HEK293T (cell line): Measurements from ENCODE around the gene NEURL1.

ENCODE experiments used
- CTCF ChIA-PET: fragments of 350-600 bp; formaldehyde crosslinking; extraction: SDS; loops from one replicate; lab custom pipeline; 2021; ENCODE audit warnings: antibody characterized with exemption, inconsistent platforms; lab: Yijun Ruan, JAX
- POLR2A ChIA-PET: fragments of 350-600 bp; formaldehyde crosslinking; extraction: SDS; loops from one replicate; lab custom pipeline; 2020; ENCODE audit warnings: antibody characterized with exemption, inconsistent platforms; lab: Yijun Ruan, JAX
- DNase-seq: peaks from one replicate; pipeline ENCODE4 v3.0.0; 2012; ENCODE audit warnings: mixed read lengths; ENCODE audit errors: extremely low spot score
- ARNT ChIP-seq: fragments of 450-650 bp; IDR thresholded peaks from 2 replicates; pipeline ENCODE4 v1.6.1; 2017; ENCODE audit warnings: mild to moderate bottlenecking
- BHLHE40 ChIP-seq: fragments of 450-650 bp; IDR thresholded peaks from 2 replicates; pipeline ENCODE4 v1.6.1; 2016; ENCODE audit warnings: mild to moderate bottlenecking, moderate library complexity, borderline replicate concordance
- CTBP1 ChIP-seq: fragments of 450-650 bp; IDR thresholded peaks from 2 replicates; pipeline ENCODE4 v1.6.1; 2016; ENCODE audit warnings: borderline replicate concordance
- ELF4 ChIP-seq: fragments of 450-650 bp; IDR thresholded peaks from 2 replicates; pipeline ENCODE4 v1.6.1; 2017; ENCODE audit warnings: antibody characterized with exemption
- FOXA1 ChIP-seq: fragments of 450-650 bp; IDR thresholded peaks from 2 replicates; pipeline ENCODE4 v1.6.1; 2016; ENCODE audit warnings: mild to moderate bottlenecking
- FOXK2 ChIP-seq: fragments of 450-650 bp; IDR thresholded peaks from 2 replicates; pipeline ENCODE4 v1.6.1; 2016; ENCODE audit warnings: mild to moderate bottlenecking
- FOXM1 ChIP-seq: fragments of 450-650 bp; IDR thresholded peaks from 2 replicates; pipeline ENCODE4 v1.6.1; 2017; ENCODE audit warnings: mild to moderate bottlenecking, borderline replicate concordance
- HDGF ChIP-seq: fragments of 450-650 bp; IDR thresholded peaks from 2 replicates; pipeline ENCODE4 v1.6.1; 2017; ENCODE audit warnings: antibody characterized with exemption, borderline replicate concordance
- L3MBTL2 ChIP-seq: fragments of 450-650 bp; conservative IDR thresholded peaks from 2 replicates; pipeline ENCODE4 v1.6.1; 2016; ENCODE audit warnings: mild to moderate bottlenecking
- LEF1 ChIP-seq: fragments of 450-650 bp; IDR thresholded peaks from 2 replicates; pipeline ENCODE4 v1.6.1; 2017; ENCODE audit warnings: mild to moderate bottlenecking, borderline replicate concordance
- NFRKB ChIP-seq: fragments of 450-650 bp; IDR thresholded peaks from 2 replicates; pipeline ENCODE4 v1.6.1; 2016; ENCODE audit warnings: mild to moderate bottlenecking, moderate library complexity
- SP1 ChIP-seq: fragments of 450-650 bp; IDR thresholded peaks from 2 replicates; pipeline ENCODE4 v1.6.1; 2017
- SUZ12 ChIP-seq: fragments of 450-650 bp; IDR thresholded peaks from 2 replicates; pipeline ENCODE4 v1.6.1; 2016; ENCODE audit warnings: mild to moderate bottlenecking
- TARDBP ChIP-seq: fragments of 450-650 bp; IDR thresholded peaks from 2 replicates; pipeline ENCODE4 v1.6.1; 2016
- ZNF384 ChIP-seq: fragments of 450-650 bp; IDR thresholded peaks from 2 replicates; pipeline ENCODE4 v1.6.1; 2016
- TF ChIP-seq, protein P1 (sequence below): fragments of 450-650 bp; IDR thresholded peaks from 2 replicates; pipeline ENCODE4 v1.6.1; 2016

Gene NEURL1

DNA sequence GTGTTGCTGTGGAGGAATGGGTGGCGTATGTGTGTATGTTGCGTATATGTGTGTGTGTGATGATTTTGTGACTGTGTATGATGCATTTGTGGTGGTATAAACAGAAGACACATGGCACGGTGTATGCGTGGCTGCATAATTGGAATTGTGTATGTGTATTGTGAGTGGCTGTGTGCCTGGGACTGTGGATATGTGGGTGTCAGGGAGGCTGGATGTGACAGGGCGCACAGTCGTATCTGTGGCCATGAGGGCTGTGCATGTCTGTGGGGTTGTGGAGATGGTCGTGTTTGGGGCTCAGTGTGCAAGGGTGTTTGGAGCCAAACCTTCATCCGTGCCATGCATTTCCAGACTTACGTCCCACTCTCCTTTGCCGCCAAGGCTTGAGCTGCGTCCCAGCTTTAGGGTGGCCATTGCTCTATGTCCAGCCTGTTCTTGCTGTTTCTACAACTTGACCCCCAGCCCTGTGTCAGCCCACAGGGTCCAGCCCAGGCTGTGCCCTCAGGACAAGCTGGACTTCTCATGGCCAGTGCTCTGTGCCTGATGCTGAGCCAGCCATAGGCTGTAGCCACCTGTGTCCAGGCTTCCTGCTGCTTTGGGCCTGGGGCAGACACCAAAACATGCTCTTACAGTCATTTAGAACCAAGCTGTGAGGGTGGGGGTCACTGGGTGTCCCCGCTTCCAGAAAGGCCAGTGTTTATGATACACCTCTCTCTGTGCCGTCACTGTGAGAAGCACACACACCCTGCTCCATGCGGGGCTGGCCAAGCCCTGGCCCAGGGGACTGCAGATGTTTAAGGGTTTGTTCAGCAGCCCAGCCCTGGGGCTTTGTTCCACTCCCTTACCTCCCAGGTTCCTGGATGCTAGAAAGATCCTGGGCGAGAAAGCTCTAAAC is 127.6 kb downstream of the NEURL1 start:
- TF ChIP-seq NFRKB = no peak
- ChIA-PET CTCF (no interaction called here), POLR2A (interaction anchor here (1.6 kb wide), 1 partner anchor 15 kb away, joined by 3 read pairs; no protein-coding TSS in a partner anchor)
- DNase-seq = no peak

DNA sequence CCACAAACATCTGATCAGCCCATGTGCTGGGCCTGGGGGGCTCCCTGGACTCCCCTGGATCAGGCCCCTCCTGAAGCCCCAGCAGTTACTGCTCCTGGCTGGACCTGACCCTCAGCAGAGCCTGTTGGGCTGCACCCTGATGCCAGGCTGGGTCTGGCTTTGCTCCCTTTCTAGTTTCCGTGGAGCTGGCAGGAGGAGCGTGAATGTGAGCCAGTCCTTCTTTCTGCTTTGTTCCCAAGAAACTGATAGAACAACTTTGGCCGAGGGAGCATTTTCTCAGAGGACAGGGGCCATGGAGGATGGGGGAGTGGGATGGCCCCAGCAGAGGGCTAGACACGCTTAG is 128.2 kb downstream of the NEURL1 start:
- no peak for DNase-seq
- TF ChIP-seq SP1 = no peak
- TF ChIP-seq ELF4 = no peak
- TF ChIP-seq, protein P1, sequence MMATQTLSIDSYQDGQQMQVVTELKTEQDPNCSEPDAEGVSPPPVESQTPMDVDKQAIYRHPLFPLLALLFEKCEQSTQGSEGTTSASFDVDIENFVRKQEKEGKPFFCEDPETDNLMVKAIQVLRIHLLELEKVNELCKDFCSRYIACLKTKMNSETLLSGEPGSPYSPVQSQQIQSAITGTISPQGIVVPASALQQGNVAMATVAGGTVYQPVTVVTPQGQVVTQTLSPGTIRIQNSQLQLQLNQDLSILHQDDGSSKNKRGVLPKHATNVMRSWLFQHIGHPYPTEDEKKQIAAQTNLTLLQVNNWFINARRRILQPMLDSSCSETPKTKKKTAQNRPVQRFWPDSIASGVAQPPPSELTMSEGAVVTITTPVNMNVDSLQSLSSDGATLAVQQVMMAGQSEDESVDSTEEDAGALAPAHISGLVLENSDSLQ = no peak
- no peak for TF ChIP-seq TARDBP
- TF ChIP-seq L3MBTL2 = no peak
- TF ChIP-seq LEF1 = no peak
- no peak for TF ChIP-seq BHLHE40
- no peak for TF ChIP-seq SUZ12
- no peak for TF ChIP-seq ZNF384
- no peak for TF ChIP-seq NFRKB
- TF ChIP-seq FOXM1 = no peak
- no peak for TF ChIP-seq FOXA1
- TF ChIP-seq FOXK2 = no peak
- TF ChIP-seq ARNT = no peak
- TF ChIP-seq CTBP1 = no peak
- TF ChIP-seq HDGF = no peak
- POLR2A ChIA-PET = interaction anchor here (1.6 kb wide), 1 partner anchor 16 kb away, joined by 3 read pairs; no protein-coding TSS in a partner anchor
- CTCF ChIA-PET = no interaction called here

DNA sequence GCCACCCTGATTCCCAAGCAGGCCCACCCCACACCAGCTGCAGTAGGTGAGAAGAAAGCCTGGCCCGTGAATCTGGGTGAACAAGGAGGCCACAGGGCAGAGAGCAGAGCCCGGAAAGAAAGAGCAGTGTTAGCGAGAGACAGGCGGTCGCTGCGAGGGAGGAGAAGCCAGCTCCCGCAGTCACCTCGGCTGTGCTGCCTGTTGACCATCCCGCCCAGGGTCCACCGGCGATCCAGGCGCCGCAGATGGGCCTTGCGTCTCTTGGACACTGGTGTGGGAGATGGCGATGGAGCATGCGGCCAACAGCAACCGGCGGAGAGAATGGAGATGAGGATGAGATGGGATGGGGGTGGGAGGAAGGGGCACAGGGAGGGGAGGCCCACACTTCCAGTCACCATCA is 128.8 kb downstream of the NEURL1 start:
- no peak for DNase-seq
- TF ChIP-seq FOXM1 (no peak), ELF4 (no peak), ZNF384 (no peak), NFRKB (no peak), FOXA1 (no peak), LEF1 (no peak), BHLHE40 (no peak), L3MBTL2 (no peak)
- ChIA-PET POLR2A (interaction anchor here (1.6 kb wide), 1 partner anchor 16 kb away, joined by 3 read pairs; no protein-coding TSS in a partner anchor), CTCF (no interaction called here)

DNA sequence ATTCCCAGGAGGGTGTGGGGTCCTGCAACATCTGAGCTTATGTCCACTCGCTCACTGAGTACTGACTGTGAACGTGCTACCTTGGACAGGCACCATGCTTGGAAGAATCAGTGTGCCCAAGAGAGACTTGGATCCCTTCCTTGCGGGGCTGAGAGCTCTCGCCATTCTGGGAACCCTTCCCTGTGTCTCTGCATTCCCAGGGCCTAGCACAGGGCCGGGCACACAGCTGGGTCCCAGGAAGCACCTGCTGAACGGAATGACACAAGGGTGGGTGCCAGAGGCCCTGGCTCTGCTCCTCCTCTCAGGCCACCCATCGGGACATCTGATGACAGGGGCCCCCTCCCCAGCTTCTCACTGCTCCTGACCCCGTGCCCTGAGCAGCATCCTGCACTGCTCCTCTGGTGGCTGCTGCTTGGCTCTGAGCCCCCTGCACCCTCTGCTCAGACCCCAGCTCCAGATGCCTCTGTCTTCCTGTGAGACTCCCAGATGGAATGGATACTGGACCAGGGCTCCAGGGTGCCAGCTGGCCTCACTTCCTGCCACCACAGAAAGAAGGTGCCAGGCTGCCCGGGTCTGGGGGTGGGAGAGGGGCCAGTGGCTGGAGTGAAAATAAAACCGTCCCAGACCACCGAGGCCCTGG is 129.6 kb downstream of the NEURL1 start:
- TF ChIP-seq ZNF384 = no peak
- TF ChIP-seq BHLHE40 = no peak
- no peak for TF ChIP-seq CTBP1
- TF ChIP-seq NFRKB = no peak
- no peak for TF ChIP-seq HDGF
- TF ChIP-seq TARDBP = no peak
- no peak for TF ChIP-seq FOXA1
- TF ChIP-seq SP1 = no peak
- TF ChIP-seq ELF4 = no peak
- TF ChIP-seq FOXM1 = no peak
- TF ChIP-seq FOXK2 = no peak
- no peak for TF ChIP-seq LEF1
- TF ChIP-seq SUZ12 = no peak
- TF ChIP-seq ARNT = no peak
- ChIA-PET CTCF (no interaction called here), POLR2A (no interaction called here)
- DNase-seq = no peak

DNA sequence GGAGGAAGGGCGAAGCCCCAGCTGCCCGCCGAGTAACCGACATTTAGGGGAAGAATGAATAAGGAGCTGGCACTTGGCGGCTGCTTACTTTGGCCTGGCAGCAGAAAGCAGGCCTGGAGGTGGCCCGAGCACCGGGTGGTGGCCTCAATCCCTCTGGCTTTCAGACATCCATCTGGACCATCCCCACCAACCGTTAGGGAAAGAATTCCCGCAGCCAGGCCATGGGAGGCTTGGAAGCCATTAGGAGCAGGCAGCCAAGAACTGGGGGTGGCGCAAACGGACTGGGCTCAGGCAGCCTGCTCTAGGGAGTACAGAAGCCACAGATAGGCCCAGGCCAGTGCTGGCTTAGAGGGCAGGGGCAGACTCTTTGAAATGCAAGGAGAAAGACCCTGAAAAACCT is 132.7 kb downstream of the NEURL1 start:
- ChIA-PET CTCF (no interaction called here), POLR2A (interaction anchor here (1.1 kb wide), 1 partner anchor 36 kb away, joined by 4 read pairs; no protein-coding TSS in a partner anchor)
- TF ChIP-seq FOXM1 (no peak), FOXA1 (no peak), BHLHE40 (no peak), ARNT (no peak), NFRKB (no peak), FOXK2 (no peak), ELF4 (no peak), HDGF (no peak), LEF1 (no peak), TARDBP (no peak), ZNF384 (no peak), SUZ12 (no peak)
- no peak for DNase-seq

DNA sequence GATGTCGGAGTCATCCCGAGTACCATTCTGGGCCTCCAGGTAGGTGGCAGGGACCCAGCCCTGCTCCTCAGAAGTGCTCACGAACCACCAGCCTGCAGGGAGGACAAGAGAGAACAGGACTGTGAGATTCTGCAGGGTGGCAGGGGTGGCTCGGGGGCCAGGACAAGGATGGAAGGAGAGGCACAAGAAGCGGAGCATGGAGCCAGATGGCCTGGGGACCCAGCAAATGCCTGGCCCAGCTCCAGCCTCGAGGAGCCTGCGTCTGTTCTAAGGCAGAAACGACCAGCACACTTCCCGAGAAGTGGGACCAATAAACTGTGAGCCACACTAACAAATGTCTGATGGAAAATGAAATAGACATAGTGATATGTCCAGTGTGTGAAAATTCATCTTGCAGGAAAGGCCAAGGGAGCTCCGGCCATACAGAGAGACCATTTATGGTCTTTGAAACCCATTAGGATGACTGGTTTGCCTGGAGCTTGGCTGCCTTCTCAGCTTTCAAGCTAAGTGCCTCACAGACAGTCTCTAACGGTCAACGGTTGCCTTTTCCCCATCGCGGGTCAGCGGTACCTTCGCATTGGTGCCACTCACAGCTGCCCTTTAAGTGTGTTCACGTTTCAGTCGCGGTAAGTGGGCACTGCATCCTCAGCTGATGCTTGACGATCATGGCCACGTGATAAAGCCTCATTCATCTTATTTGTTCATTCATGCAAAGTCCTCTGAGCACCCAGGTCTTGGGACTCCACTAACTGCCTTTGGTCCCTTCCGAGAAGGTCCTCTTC is 133.8 kb downstream of the NEURL1 start:
- DNase-seq = no peak
- POLR2A ChIA-PET = no interaction called here
- CTCF ChIA-PET = no interaction called here
- TF ChIP-seq FOXM1 (no peak), SUZ12 (no peak), HDGF (no peak), SP1 (no peak), BHLHE40 (no peak), ELF4 (no peak), FOXA1 (no peak), TARDBP (no peak)
